K562 (cell line): Measurements from ENCODE around the gene PLD1. TPM values are rescaled to one million over a fixed set of nuclear protein-coding genes. Genes with fewer than 3 reads are reported as not detected.
A peak's percentile ranks its signal among the peaks of the same experiment; 100 is the strongest.

ENCODE experiments used
- ATF1 ChIP-seq, 2 experiments: fragments of 450-650 bp in 1 of 2; IDR thresholded peaks; 2 replicates each; pipeline ENCODE4 v1.6.1; 2016; ENCODE audit warnings: missing compliant biosample characterization in 1 of 2, missing genetic modification characterization in 1 of 2
- BCL6 ChIP-seq: fragments of 250-450 bp; sonication (Bioruptor Pico); IDR thresholded peaks from 2 replicates; pipeline ENCODE4 v1.4.0; 2020
- CHD2 ChIP-seq: IDR thresholded peaks from 2 replicates; pipeline ENCODE4 v1.6.1; 2011; ENCODE audit warnings: low read depth, low read length
- HCFC1 ChIP-seq: IDR thresholded peaks from 2 replicates; pipeline ENCODE4 v1.6.1; 2012; ENCODE audit warnings: low read depth, low read length, improper control_type of control experiment
- HSF4 ChIP-seq: fragments of 250-450 bp; sonication (Bioruptor Pico); IDR thresholded peaks from 2 replicates; pipeline ENCODE4 v2.1.2; 2022; ENCODE audit warnings: mild to moderate bottlenecking, moderate library complexity, borderline replicate concordance
- KAT7 ChIP-seq: sonication (generic); formaldehyde crosslinking; IDR thresholded peaks from 2 replicates; pipeline ENCODE4 v1.8.0; 2022; ENCODE audit warnings: missing genetic modification reagents, mild to moderate bottlenecking, borderline replicate concordance
- KLF13 ChIP-seq: fragments of 450-650 bp; IDR thresholded peaks from 2 replicates; pipeline ENCODE4 v1.6.1; 2016; ENCODE audit warnings: missing genetic modification characterization, low read depth, mild to moderate bottlenecking, missing compliant biosample characterization, moderate library complexity, borderline replicate concordance
- NEUROD1 ChIP-seq: fragments of 150-350 bp; IDR thresholded peaks from 2 replicates; pipeline ENCODE4 v1.6.1; 2014; ENCODE audit warnings: borderline replicate concordance, low read length, low read depth; ENCODE audit not compliant: partially characterized antibody
- NR2C2 ChIP-seq, 2 experiments: fragments of 200-800 bp in 1 of 2; sonication (Bioruptor generic) in 1 of 2; sonication (generic) in 1 of 2; formaldehyde crosslinking in 1 of 2; IDR thresholded peaks; 2 replicates each; pipeline versions ENCODE4 v1.6.1 to v1.8.0; 2016 to 2022; ENCODE audit warnings: mild to moderate bottlenecking in 1 of 2, missing compliant biosample characterization in 1 of 2, missing genetic modification characterization in 1 of 2, missing genetic modification reagents in 1 of 2
- POLR3G ChIP-seq: IDR thresholded peaks from 2 replicates; pipeline ENCODE4 v1.6.1; 2011; ENCODE audit not compliant: insufficient read length, insufficient replicate concordance; ENCODE audit errors: extremely low read depth
- RBM15 ChIP-seq: fragments of 200-400 bp; formaldehyde crosslinking; IDR thresholded peaks from 2 replicates; pipeline ENCODE4 v1.6.1; 2018; ENCODE audit warnings: mild to moderate bottlenecking, low read length, moderate library complexity; ENCODE audit not compliant: insufficient read depth
- SIX5 ChIP-seq, 2 experiments: IDR thresholded peaks; 2 replicates each; pipeline ENCODE4 v1.6.1; 2011; ENCODE audit warnings: low read length in 2 of 2, borderline replicate concordance in 1 of 2, low read depth in 1 of 2, mild to moderate bottlenecking in 1 of 2, moderate library complexity in 1 of 2; ENCODE audit not compliant: insufficient read depth in 1 of 2
- TFAP4 ChIP-seq: sonication (generic); formaldehyde crosslinking; IDR thresholded peaks from 2 replicates; pipeline ENCODE4 v1.8.0; 2022; ENCODE audit warnings: missing genetic modification reagents, mild to moderate bottlenecking, moderate library complexity, borderline replicate concordance
- ZC3H11A ChIP-seq: IDR thresholded peaks from 2 replicates; pipeline ENCODE4 v1.6.1; 2012; ENCODE audit warnings: low read depth, low read length, improper control_type of control experiment
- ZKSCAN3 ChIP-seq: fragments of 250-450 bp; sonication (Bioruptor Pico); IDR thresholded peaks from 2 replicates; pipeline ENCODE4 v1.4.0; 2020
- ZNF282 ChIP-seq: sonication (generic); formaldehyde crosslinking; IDR thresholded peaks from 2 replicates; pipeline ENCODE4 v1.8.1; 2023; ENCODE audit warnings: missing genetic modification reagents
- ZNF589 ChIP-seq: fragments of 200-800 bp; sonication (Bioruptor generic); IDR thresholded peaks from 2 replicates; pipeline ENCODE4 v1.6.1; 2016; ENCODE audit warnings: low read depth, missing genetic modification characterization, missing compliant biosample characterization
- ZNF644 ChIP-seq: fragments of 200-800 bp; sonication (Bioruptor generic); IDR thresholded peaks from 2 replicates; pipeline ENCODE4 v1.6.1; 2016; ENCODE audit warnings: low read depth, missing genetic modification characterization, missing compliant biosample characterization
- ZSCAN32 ChIP-seq: fragments of 450-650 bp; formaldehyde crosslinking; IDR thresholded peaks from 2 replicates; pipeline ENCODE4 v1.4.0; 2020; ENCODE audit warnings: mild to moderate bottlenecking, moderate library complexity
- polyA plus RNA-seq, 8 experiments: library from polyadenylated mRNA; depleted of rRNA in 4 of 8; stranded (reverse) in 5 of 8; unstranded in 3 of 8; fragments of >200 nt; fragmentation: Nextera tagmentation in 2 of 8; fragmentation: Illumina TruSeq in 1 of 8; extraction: Ambion mirVana in 2 of 8; extraction: Trizol in 1 of 8; gene quantifications; 2 replicates each; pipeline versions ENCODE4 v1.2.1 to v1.2.3, GENCODE V29; 2011 to 2014; ENCODE audit warnings: inconsistent platforms in 1 of 8, missing spikeins in 1 of 8
- total RNA-seq, 7 experiments: library from RNA; depleted of rRNA in 6 of 7; stranded (reverse); fragments of >200 nt in 6 of 7; fragmentation: Illumina TruSeq in 2 of 7; extraction: Trizol in 2 of 7; gene quantifications; 2 replicates each; pipeline versions ENCODE4 v1.2.1 to v1.2.3, GENCODE V29; 2011 to 2021; ENCODE audit warnings: low replicate concordance in 1 of 7

Gene PLD1
- total and polyA plus RNA-seq, 9 of the 15 experiments (the other 6 are each of a cell fraction or from before 2014, with no cell fraction given) = 8.4 to 26.1 (median 18.6) TPM

- TF ChIP-seq ZNF589 (CRISPR knock-in tag) (no peak), ZC3H11A (no peak), SIX5 (IDR thresholded peaks at IDR 0.05; ENCODE audit: borderline replicate concordance in 1 of 2, insufficient read depth in 1 of 2, low read depth in 1 of 2, low read length in 2 of 2) (no peak), POLR3G (no peak), KLF13 (tag) (no peak), KAT7 (CRISPR knock-in tag) (no peak), HSF4 (CRISPR knock-in tag) (no peak), TFAP4 (no peak), ATF1 (CRISPR knock-in tag; IDR thresholded peaks at IDR 0.05) (no peak), ATF1 (tag; IDR thresholded peaks at IDR 0.05) (peak; percentile 63; the same call in 1 of the 2 replicates), CHD2 (no peak), ZNF644 (no peak), BCL6 (CRISPR knock-in tag) (no peak), NEUROD1 (no peak), ZKSCAN3 (CRISPR knock-in tag) (no peak), ZSCAN32 (no peak), NR2C2 (CRISPR knock-in tag; IDR thresholded peaks at IDR 0.05) (no peak), NR2C2 (tag; IDR thresholded peaks at IDR 0.05) (no peak), ZNF282 (CRISPR knock-in tag) (no peak), HCFC1 (no peak), RBM15 (no peak)
These were observed 1.1 kb upstream of the PLD1 start (continued) for GRCh38 chr3:171811295-171811912.
